Measurements from ENCODE around the gene VPS9D1.

DNA sequence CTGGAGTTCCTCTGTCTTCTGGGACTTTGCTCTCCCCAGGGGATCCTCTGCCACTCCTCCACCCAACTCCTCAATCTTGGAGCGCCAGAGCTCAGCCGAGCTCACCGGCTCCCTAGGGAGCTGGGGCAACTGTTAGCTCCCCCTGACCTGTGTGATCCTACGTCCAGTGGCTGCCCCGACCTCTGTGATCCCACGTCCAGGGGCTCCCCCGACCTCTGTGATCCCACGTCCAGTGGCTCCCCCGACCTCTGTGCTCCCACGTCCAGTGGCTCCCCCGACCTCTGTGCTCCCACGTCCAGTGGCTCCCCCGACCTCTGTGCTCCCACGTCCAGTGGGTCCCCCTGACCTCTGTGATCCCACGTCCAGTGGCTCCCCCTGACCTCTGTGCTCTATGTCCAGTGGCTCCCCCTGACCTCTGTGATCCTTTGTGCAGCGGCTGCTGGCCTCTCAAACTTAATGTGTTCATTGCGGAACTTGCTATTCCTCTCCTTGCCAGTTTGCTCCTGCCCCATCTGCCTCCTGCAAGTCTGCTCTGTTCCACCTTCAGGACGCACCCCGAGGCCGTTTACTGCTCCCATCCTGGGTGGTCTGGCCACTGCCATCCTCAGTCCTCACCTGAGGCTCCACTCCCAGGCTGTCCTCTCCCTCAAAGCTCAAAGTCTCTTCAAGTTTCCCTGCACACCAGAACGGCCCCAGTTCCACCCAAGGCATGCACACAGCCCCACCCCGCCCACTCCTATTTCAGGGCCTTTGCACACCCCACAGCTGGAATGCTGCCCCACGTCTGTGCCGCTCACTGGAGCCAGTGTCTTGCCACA, 2.8 kb downstream of the VPS9D1 start:
- no peak for TF ChIP-seq POLR2A (IDR thresholded peaks at IDR 0.05)
- TF ChIP-seq, protein P1, sequence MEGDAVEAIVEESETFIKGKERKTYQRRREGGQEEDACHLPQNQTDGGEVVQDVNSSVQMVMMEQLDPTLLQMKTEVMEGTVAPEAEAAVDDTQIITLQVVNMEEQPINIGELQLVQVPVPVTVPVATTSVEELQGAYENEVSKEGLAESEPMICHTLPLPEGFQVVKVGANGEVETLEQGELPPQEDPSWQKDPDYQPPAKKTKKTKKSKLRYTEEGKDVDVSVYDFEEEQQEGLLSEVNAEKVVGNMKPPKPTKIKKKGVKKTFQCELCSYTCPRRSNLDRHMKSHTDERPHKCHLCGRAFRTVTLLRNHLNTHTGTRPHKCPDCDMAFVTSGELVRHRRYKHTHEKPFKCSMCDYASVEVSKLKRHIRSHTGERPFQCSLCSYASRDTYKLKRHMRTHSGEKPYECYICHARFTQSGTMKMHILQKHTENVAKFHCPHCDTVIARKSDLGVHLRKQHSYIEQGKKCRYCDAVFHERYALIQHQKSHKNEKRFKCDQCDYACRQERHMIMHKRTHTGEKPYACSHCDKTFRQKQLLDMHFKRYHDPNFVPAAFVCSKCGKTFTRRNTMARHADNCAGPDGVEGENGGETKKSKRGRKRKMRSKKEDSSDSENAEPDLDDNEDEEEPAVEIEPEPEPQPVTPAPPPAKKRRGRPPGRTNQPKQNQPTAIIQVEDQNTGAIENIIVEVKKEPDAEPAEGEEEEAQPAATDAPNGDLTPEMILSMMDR (IDR thresholded peaks at IDR 0.05): no peak

Measured in lower leg skin (tissue), 3 donors.